Keratinocyte (primary cell): ENCODE data around the gene LBX1. TPM values are rescaled to one million over a fixed set of nuclear protein-coding genes. Genes with fewer than 3 reads are reported as not detected.

Source experiments
- DNase-seq: peaks from one replicate; pipeline ENCODE4 v3.0.0-alpha.2; 2011; ENCODE audit warnings: low read depth, missing footprints, low spot score
- FAIRE-seq: peaks from 2 replicates; lab custom pipeline; 2011; peaks lifted over from hg19 to GRCh38; lab: Jason Lieb, UNC
- H2AFZ ChIP-seq: 2 replicates; pipeline ENCODE4 v1.6.0; 2012; ENCODE audit warnings: low read length, control low read depth, inconsistent platforms; ENCODE audit not compliant: control insufficient read depth
- H3K27ac ChIP-seq: 2 replicates; pipeline ENCODE4 v1.5.1; 2011; ENCODE audit warnings: low read length; ENCODE audit not compliant: control insufficient read depth, insufficient read depth
- H3K27me3 ChIP-seq: 3 replicates; pipeline ENCODE4 v1.6.0; 2011; ENCODE audit warnings: low read length; ENCODE audit not compliant: control insufficient read depth, insufficient read depth; ENCODE audit errors: extremely low read depth
- H3K36me3 ChIP-seq, 2 experiments: 2 replicates in 1 of 2; 3 replicates in 1 of 2; pipeline ENCODE4 v1.5.1; 2011; ENCODE audit warnings: low read length in 2 of 2, mild to moderate bottlenecking in 1 of 2; ENCODE audit not compliant: control insufficient read depth in 2 of 2, insufficient read depth in 2 of 2; ENCODE audit errors: extremely low read depth in 1 of 2
- H3K4me1 ChIP-seq: 3 replicates; pipeline ENCODE4 v1.5.1; 2011; ENCODE audit warnings: low read length; ENCODE audit not compliant: control insufficient read depth, insufficient read depth; ENCODE audit errors: extremely low read depth
- H3K4me2 ChIP-seq: 3 replicates; pipeline ENCODE4 v1.6.0; 2011; ENCODE audit warnings: low read depth, low read length; ENCODE audit not compliant: control insufficient read depth, insufficient read depth; ENCODE audit errors: extremely low read depth
- H3K4me3 ChIP-seq, 3 experiments: fragments of 200-600 bp in 1 of 3; sonication (generic) in 1 of 3; 2 replicates in 2 of 3; 3 replicates in 1 of 3; pipeline ENCODE4 v1.5.1; 2011 to 2016; ENCODE audit warnings: low read length in 3 of 3, mild to moderate bottlenecking in 3 of 3, control low read depth in 2 of 3, inconsistent platforms in 1 of 3, low read depth in 1 of 3, mixed read lengths in 1 of 3, mixed run types in 1 of 3, moderate library complexity in 1 of 3; ENCODE audit not compliant: control insufficient read depth in 2 of 3, insufficient read depth in 2 of 3; ENCODE audit errors: extremely low read depth in 1 of 3
- H3K79me2 ChIP-seq: 2 replicates; pipeline ENCODE4 v1.6.0; 2012; ENCODE audit warnings: low read length; ENCODE audit not compliant: control insufficient read depth, insufficient read depth
- H3K9ac ChIP-seq: 3 replicates; pipeline ENCODE4 v1.6.0; 2011; ENCODE audit warnings: low read length; ENCODE audit not compliant: control insufficient read depth, insufficient read depth; ENCODE audit errors: extremely low read depth
- H3K9me1 ChIP-seq: 3 replicates; pipeline ENCODE4 v1.6.0; 2011; ENCODE audit warnings: low read length; ENCODE audit not compliant: control insufficient read depth, insufficient read depth; ENCODE audit errors: extremely low read depth
- H3K9me3 ChIP-seq: 2 replicates; pipeline ENCODE4 v1.5.1; 2012; ENCODE audit warnings: low read depth, low read length; ENCODE audit not compliant: control insufficient read depth
- H4K20me1 ChIP-seq: 3 replicates; pipeline ENCODE4 v1.6.0; 2011; ENCODE audit warnings: low read length; ENCODE audit not compliant: control insufficient read depth, insufficient read depth; ENCODE audit errors: extremely low read depth
- EZH2 ChIP-seq: IDR thresholded peaks from one replicate; pipeline ENCODE4 v1.6.1; 2012; ENCODE audit warnings: inconsistent platforms, mild to moderate bottlenecking, low read length, moderate library complexity
- dilution Hi-C: fragments of 300-500 bp; cut with MboI; formaldehyde crosslinking; loops from one replicate; pipeline ENCODE4 v1.7.0; 2020; ENCODE audit warnings: low sequenced_read_pairs; ENCODE audit not compliant: extremely low pct_ligation_motif_present
- polyA plus RNA-seq, 5 experiments: library from polyadenylated mRNA; depleted of rRNA in 3 of 5; stranded (reverse) in 3 of 5; stranded (forward) in 1 of 5; unstranded in 1 of 5; fragments of >200 nt; gene quantifications; 1 replicate in 1 of 5; 2 replicates in 3 of 5; 3 replicates in 1 of 5; pipeline versions ENCODE4 v1.2.1 to v1.2.3, GENCODE V29; 2011 to 2012; ENCODE audit warnings: missing spikeins in 2 of 5, low read depth in 1 of 5, low replicate concordance in 1 of 5
- TF ChIP-seq, protein P1 (sequence below), 3 experiments: IDR thresholded peaks in 1 of 3; conservative IDR thresholded peaks in 1 of 3; optimal IDR thresholded peaks in 1 of 3; 2 replicates in 2 of 3; 3 replicates in 1 of 3; pipeline versions ENCODE3 to v1.5.1; 2011; ENCODE audit warnings: low read length in 3 of 3, mild to moderate bottlenecking in 3 of 3, moderate library complexity in 2 of 3, control low read depth in 1 of 3, inconsistent platforms in 1 of 3; ENCODE audit not compliant: insufficient read depth in 2 of 3; ENCODE audit errors: extremely low read depth in 1 of 3

LBX1 gene
- polyA plus RNA-seq, 1 donor (not counting 4 experiments of a cell fraction or from before 2014, with no cell fraction given), result not detected

DNA sequence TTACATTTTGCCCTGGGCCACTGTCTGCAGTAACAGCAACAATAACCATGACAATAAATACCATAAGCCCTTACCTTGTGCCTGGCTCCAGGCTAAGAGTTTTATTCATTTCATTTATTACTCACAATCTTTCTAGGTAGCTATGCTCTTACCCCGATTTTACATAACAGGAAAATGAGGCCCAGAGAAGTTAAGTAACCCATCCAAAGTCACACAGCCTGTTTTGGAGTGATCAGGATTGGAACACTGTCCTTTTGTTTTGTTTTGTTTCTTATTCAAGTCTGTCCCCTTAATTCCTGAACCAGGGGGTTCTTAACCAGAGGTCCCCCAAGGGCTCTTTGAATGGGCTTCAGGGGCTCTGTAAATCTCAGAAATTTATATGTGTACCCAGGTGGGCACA lies 4.2 kb upstream of the LBX1 start:
- peaks cover 100% of the 10 kb centered on the region for H3K27me3 ChIP-seq
- no peaks in the 10 kb centered on the region for H3K36me3 ChIP-seq
- FAIRE-seq (no peak), DNase-seq (no peak)
- H2AFZ ChIP-seq, result no peak overlapping the region
- dilution Hi-C loops, result no loop called here
- peaks cover 5% of the 10 kb centered on the region for H3K4me1 ChIP-seq
- H3K9ac ChIP-seq, result no peak overlapping the region
- H3K27ac ChIP-seq, result no peak overlapping the region
- H3K4me2 ChIP-seq, result no peak overlapping the region
- H3K4me3 ChIP-seq, result no peak overlapping the region
- peaks cover 10% of the 10 kb centered on the region for H4K20me1 ChIP-seq
- no peak for TF ChIP-seq EZH2
- TF ChIP-seq, protein P1, sequence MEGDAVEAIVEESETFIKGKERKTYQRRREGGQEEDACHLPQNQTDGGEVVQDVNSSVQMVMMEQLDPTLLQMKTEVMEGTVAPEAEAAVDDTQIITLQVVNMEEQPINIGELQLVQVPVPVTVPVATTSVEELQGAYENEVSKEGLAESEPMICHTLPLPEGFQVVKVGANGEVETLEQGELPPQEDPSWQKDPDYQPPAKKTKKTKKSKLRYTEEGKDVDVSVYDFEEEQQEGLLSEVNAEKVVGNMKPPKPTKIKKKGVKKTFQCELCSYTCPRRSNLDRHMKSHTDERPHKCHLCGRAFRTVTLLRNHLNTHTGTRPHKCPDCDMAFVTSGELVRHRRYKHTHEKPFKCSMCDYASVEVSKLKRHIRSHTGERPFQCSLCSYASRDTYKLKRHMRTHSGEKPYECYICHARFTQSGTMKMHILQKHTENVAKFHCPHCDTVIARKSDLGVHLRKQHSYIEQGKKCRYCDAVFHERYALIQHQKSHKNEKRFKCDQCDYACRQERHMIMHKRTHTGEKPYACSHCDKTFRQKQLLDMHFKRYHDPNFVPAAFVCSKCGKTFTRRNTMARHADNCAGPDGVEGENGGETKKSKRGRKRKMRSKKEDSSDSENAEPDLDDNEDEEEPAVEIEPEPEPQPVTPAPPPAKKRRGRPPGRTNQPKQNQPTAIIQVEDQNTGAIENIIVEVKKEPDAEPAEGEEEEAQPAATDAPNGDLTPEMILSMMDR (optimal IDR thresholded peaks at IDR 0.05 in 1 of 3, IDR thresholded peaks at IDR 0.05 in 1 of 3, conservative IDR thresholded peaks at IDR 0.05 in 1 of 3; ENCODE audit: extremely low read depth in 1 of 3, insufficient read depth in 2 of 3, low read length in 3 of 3), result no peak
- H3K9me1 ChIP-seq, result no peaks in the 10 kb centered on the region
- no peaks in the 10 kb centered on the region for H3K79me2 ChIP-seq
- no peaks in the 10 kb centered on the region for H3K9me3 ChIP-seq

DNA sequence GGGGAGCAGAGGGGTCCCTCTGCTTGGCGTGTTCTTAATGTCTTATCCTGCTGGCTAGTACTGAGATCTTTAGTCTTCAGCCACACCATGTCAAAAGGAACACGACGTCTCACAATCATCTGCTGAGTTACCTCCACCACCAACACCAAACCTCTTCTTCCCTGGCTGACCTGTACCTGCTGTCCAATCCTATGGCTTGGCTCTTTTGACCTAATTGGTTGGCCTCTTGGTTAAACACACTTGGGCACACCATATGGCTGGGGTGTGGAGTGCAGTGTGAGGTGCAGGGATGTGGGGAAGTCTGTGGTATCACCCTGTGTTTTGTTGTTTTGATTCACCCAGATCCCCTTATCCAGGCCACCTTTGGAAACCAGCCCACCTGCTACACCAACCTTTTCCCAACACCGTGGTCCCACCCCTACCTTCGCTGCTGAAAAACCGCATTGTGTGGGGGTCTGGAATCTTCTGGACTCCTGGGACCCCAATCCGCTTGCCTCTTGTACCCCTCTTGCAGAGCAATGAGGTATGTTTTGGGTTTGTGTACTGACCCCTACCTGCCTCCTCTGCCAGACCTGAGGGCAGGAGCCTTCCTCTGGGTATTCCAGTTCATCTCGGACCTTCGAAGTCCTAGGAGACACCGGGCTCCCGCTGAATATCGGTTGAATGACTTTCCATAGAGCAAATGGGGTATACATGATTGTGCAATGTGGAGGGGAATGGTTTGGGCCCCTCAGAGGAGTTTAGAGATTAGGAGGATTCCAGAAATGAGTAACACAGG lies 2.8 kb upstream of the LBX1 start:
- H3K9me1 ChIP-seq, result no peaks in the 10 kb centered on the region
- H3K27ac ChIP-seq, result no peak overlapping the region
- peaks cover 7% of the 10 kb centered on the region for H4K20me1 ChIP-seq
- FAIRE-seq (no peak), DNase-seq (no peak)
- no peak overlapping the region for H3K9ac ChIP-seq
- no peaks in the 10 kb centered on the region for H3K36me3 ChIP-seq
- H3K4me1 ChIP-seq, result peaks cover 5% of the 10 kb centered on the region
- H2AFZ ChIP-seq, result no peak overlapping the region
- TF ChIP-seq, protein P1 (optimal IDR thresholded peaks at IDR 0.05 in 1 of 3, IDR thresholded peaks at IDR 0.05 in 1 of 3, conservative IDR thresholded peaks at IDR 0.05 in 1 of 3; ENCODE audit: extremely low read depth in 1 of 3, insufficient read depth in 2 of 3, low read length in 3 of 3), result no peak
- no peak for TF ChIP-seq EZH2
- dilution Hi-C loops, result no loop called here
- H3K4me2 ChIP-seq, result no peak overlapping the region
- peaks cover 100% of the 10 kb centered on the region for H3K27me3 ChIP-seq
- no peak overlapping the region for H3K4me3 ChIP-seq
- no peaks in the 10 kb centered on the region for H3K79me2 ChIP-seq
- H3K9me3 ChIP-seq, result no peaks in the 10 kb centered on the region
